ENCODE results near the gene TM2D3. TPM values are rescaled to one million over a fixed set of nuclear protein-coding genes. Genes with fewer than 3 reads are reported as not detected.

The TM2D3 gene
- total RNA-seq, 1 experiment from 2014 or later, result 18.4 TPM

GRCh38 chr15:101607108-101607507, 45.1 kb downstream of the TM2D3 start:
- DNase-seq (peak; percentile 30), ATAC-seq (peak; percentile 77)
- Histone ChIP-seq H3K4me1 (ENCODE audit: insufficient read depth, low read length) (no peaks in the 10 kb centered on the region), H3K79me2 (ENCODE audit: low read length) (no peaks in the 10 kb centered on the region), H3K9me3 (ENCODE audit: low read length) (no peaks in the 10 kb centered on the region), H3K9me2 (replicated peaks; ENCODE audit: low read length) (no peaks in the 10 kb centered on the region), H3K36me3 (ENCODE audit: low read depth, low read length) (no peaks in the 10 kb centered on the region), H2AFZ (ENCODE audit: low read length) (no peak overlapping the region), H3K27ac (ENCODE audit: low read length) (no peak overlapping the region), H3K4me3 (ENCODE audit: low read length) (no peak overlapping the region), H3F3A (ENCODE audit: low read length, unreplicated experiment) (no peaks in the 10 kb centered on the region), H3K4me2 (ENCODE audit: low read length) (no peak overlapping the region), H3K27me3 (ENCODE audit: low read length) (peaks cover 5% of the 10 kb centered on the region; the same call in 1 of the 2 replicates), H3K9ac (ENCODE audit: low read length) (no peak overlapping the region), H4K20me1 (ENCODE audit: low read length) (no peaks in the 10 kb centered on the region)
- CTCF ChIA-PET, result no interaction called here
- TF ChIP-seq EZH2phosphoT487 (IDR thresholded peaks at IDR 0.05; ENCODE audit: borderline replicate concordance, low read length) (no peak), EZH2 (IDR thresholded peaks at IDR 0.05; ENCODE audit: low read length, unreplicated experiment) (no peak), CTCF (conservative IDR thresholded peaks at IDR 0.05; ENCODE audit: low read depth, low read length) (no peak)
- POLR2A ChIA-PET (ENCODE audit: unreplicated experiment), result no interaction called here
- intact Hi-C loops (cut with micrococcal nuclease), result no loop called here
- no TSS peak for BruUV-seq (replicated peaks)

GRCh38 chr15:101604124-101604874, 47.9 kb downstream of the TM2D3 start:
- no peak overlapping the region for H3K27ac ChIP-seq (ENCODE audit: low read length)
- ChIA-PET POLR2A (ENCODE audit: unreplicated experiment) (no interaction called here), CTCF (no interaction called here)
- no peaks in the 10 kb centered on the region for H3K9me3 ChIP-seq (ENCODE audit: low read length)
- H3K79me2 ChIP-seq (ENCODE audit: low read length), result no peaks in the 10 kb centered on the region
- H3K9ac ChIP-seq (ENCODE audit: low read length), result no peak overlapping the region
- no peaks in the 10 kb centered on the region for H3F3A ChIP-seq (ENCODE audit: low read length, unreplicated experiment)
- H2AFZ ChIP-seq (ENCODE audit: low read length), result no peak overlapping the region
- DNase-seq (no peak), ATAC-seq (no peak)
- TF ChIP-seq CTCF (conservative IDR thresholded peaks at IDR 0.05; ENCODE audit: low read depth, low read length) (no peak), EZH2 (IDR thresholded peaks at IDR 0.05; ENCODE audit: low read length, unreplicated experiment) (no peak), EZH2phosphoT487 (IDR thresholded peaks at IDR 0.05; ENCODE audit: borderline replicate concordance, low read length) (no peak)
- no peak overlapping the region for H3K4me2 ChIP-seq (ENCODE audit: low read length)
- intact Hi-C loops (cut with micrococcal nuclease), result no loop called here
- no peaks in the 10 kb centered on the region for H3K36me3 ChIP-seq (ENCODE audit: low read depth, low read length)
- H3K4me1 ChIP-seq (ENCODE audit: insufficient read depth, low read length), result no peaks in the 10 kb centered on the region
- H3K4me3 ChIP-seq (ENCODE audit: low read length), result no peak overlapping the region
- no TSS peak for BruUV-seq (replicated peaks)
- peaks cover 21% of the 10 kb centered on the region; the same call in 1 of the 2 replicates for H3K27me3 ChIP-seq (ENCODE audit: low read length)
- no peaks in the 10 kb centered on the region for H3K9me2 ChIP-seq (replicated peaks; ENCODE audit: low read length)
- no peaks in the 10 kb centered on the region for H4K20me1 ChIP-seq (ENCODE audit: low read length)

GRCh38 chr15:101602801-101603200, 49.4 kb downstream of the TM2D3 start:
- no TSS peak for BruUV-seq (replicated peaks)
- H3K36me3 ChIP-seq (ENCODE audit: low read depth, low read length), result no peaks in the 10 kb centered on the region
- H2AFZ ChIP-seq (ENCODE audit: low read length), result no peak overlapping the region
- H3K27ac ChIP-seq (ENCODE audit: low read length), result no peak overlapping the region
- H3F3A ChIP-seq (ENCODE audit: low read length, unreplicated experiment), result no peaks in the 10 kb centered on the region
- H4K20me1 ChIP-seq (ENCODE audit: low read length), result no peaks in the 10 kb centered on the region
- no peaks in the 10 kb centered on the region for H3K4me1 ChIP-seq (ENCODE audit: insufficient read depth, low read length)
- ChIA-PET CTCF (no interaction called here), POLR2A (ENCODE audit: unreplicated experiment) (no interaction called here)
- no peak overlapping the region for H3K4me2 ChIP-seq (ENCODE audit: low read length)
- ATAC-seq (no peak), DNase-seq (no peak)
- peaks cover 26% of the 10 kb centered on the region; the same call in 1 of the 2 replicates for H3K27me3 ChIP-seq (ENCODE audit: low read length)
- TF ChIP-seq EZH2 (IDR thresholded peaks at IDR 0.05; ENCODE audit: low read length, unreplicated experiment), result no peak
- TF ChIP-seq EZH2phosphoT487 (IDR thresholded peaks at IDR 0.05; ENCODE audit: borderline replicate concordance, low read length), result no peak
- no peak for TF ChIP-seq CTCF (conservative IDR thresholded peaks at IDR 0.05; ENCODE audit: low read depth, low read length)
- H3K9ac ChIP-seq (ENCODE audit: low read length), result no peak overlapping the region
- no peaks in the 10 kb centered on the region for H3K9me3 ChIP-seq (ENCODE audit: low read length)
- no peaks in the 10 kb centered on the region for H3K9me2 ChIP-seq (replicated peaks; ENCODE audit: low read length)
- no peak overlapping the region for H3K4me3 ChIP-seq (ENCODE audit: low read length)
- H3K79me2 ChIP-seq (ENCODE audit: low read length), result no peaks in the 10 kb centered on the region
- intact Hi-C loops (cut with micrococcal nuclease), result no loop called here
